AG10803 (cell line): Measurements from ENCODE around the gene DIP2C.
"Not testable (repeated sequence)": the region's sequence is repeated elsewhere in the genome, so short reads cannot be mapped to it uniquely, and the experiment has no call there.

Source experiments
- DNase-seq: peaks from one replicate; pipeline ENCODE4 v3.0.0; 2010; ENCODE audit warnings: low read depth
- H3K4me3 ChIP-seq: 2 replicates; pipeline ENCODE4 v1.5.1; 2011; ENCODE audit warnings: mild to moderate bottlenecking, low read length, control low read depth
- TF ChIP-seq, protein P1 (sequence below): conservative IDR thresholded peaks from 2 replicates; pipeline ENCODE4 v1.5.1; 2011; ENCODE audit warnings: mild to moderate bottlenecking, low read length, control low read depth, inconsistent platforms

The DIP2C gene

DNA sequence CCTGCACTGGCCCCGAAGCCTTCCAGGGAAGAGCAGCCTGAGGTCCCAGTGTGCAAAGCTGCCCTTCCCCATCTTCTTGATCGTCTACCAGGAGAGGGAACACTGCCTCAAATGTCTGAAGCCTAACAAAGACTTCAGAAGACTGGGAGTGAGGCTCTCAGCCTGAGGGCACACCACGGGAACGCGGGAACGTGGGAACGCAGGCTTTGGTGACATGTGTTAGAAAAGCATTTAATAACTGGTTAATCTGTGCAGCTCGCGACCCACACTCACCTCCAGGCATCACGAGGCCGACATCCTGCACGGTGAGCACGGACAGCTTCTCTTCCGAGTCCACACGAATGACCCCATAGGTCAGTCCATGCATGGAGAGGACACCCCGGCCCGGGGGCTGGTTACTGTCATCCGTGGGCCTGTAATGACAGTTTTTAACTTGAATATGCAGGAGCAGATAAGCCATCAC is 320.2 kb downstream of the DIP2C start:
- H3K4me3 ChIP-seq = no peak overlapping the region
- TF ChIP-seq, protein P1, sequence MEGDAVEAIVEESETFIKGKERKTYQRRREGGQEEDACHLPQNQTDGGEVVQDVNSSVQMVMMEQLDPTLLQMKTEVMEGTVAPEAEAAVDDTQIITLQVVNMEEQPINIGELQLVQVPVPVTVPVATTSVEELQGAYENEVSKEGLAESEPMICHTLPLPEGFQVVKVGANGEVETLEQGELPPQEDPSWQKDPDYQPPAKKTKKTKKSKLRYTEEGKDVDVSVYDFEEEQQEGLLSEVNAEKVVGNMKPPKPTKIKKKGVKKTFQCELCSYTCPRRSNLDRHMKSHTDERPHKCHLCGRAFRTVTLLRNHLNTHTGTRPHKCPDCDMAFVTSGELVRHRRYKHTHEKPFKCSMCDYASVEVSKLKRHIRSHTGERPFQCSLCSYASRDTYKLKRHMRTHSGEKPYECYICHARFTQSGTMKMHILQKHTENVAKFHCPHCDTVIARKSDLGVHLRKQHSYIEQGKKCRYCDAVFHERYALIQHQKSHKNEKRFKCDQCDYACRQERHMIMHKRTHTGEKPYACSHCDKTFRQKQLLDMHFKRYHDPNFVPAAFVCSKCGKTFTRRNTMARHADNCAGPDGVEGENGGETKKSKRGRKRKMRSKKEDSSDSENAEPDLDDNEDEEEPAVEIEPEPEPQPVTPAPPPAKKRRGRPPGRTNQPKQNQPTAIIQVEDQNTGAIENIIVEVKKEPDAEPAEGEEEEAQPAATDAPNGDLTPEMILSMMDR = no peak
- no peak for DNase-seq

DNA sequence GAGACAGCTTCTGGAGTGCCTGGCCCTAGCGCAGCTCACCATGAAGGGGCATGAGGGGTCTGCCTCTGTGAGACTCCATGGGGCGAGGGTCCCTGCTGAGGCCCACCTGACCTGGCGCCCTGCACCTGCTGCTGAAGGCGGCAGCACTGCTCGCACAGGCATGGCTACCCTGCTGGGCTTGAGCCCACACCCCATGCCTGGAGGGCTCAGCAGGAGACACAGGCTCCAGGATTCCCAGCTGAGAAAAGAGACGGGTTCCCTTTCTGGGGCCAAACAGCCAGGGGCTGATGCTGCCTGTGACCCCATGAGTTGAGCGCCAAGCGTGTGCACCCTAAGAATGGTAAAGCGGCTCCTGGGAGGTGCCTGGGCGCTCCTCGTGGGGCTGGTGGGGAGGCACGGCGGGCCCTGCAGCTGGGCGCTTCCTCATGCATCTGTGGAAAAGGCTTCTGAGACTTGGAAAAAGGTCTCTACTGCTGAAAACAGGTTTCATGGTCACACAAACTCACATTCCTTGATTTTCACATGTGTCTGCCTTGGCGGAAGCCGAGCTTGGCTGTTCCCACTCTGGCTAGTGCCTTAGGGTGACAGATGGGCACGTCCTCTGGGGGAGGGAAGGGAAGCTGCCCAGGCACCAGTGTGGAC is 320.8 kb downstream of the DIP2C start:
- no peak for DNase-seq
- TF ChIP-seq, protein P1 = no peak
- no peak overlapping the region for H3K4me3 ChIP-seq

DNA sequence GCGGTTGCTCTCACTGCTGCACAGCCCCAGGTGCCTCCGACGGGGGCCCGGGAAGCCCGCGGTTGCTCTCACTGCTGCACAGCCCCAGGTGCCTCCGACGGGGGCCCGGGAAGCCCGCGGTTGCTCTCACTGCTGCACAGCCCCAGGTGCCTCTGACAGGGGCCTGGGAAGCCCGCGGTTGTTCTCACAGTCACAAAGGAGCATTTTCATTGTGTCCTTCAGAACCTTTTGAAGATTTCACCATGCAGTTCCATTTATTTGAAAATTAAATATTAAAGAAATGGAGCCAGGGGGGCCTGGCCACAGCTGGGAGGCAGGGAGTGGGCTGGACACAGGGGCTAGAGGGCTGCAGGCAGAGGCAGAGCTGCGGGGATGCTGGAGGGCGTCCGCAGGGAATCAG is 321.4 kb downstream of the DIP2C start:
- H3K4me3 ChIP-seq, DNase-seq: not testable (repeated sequence)

DNA sequence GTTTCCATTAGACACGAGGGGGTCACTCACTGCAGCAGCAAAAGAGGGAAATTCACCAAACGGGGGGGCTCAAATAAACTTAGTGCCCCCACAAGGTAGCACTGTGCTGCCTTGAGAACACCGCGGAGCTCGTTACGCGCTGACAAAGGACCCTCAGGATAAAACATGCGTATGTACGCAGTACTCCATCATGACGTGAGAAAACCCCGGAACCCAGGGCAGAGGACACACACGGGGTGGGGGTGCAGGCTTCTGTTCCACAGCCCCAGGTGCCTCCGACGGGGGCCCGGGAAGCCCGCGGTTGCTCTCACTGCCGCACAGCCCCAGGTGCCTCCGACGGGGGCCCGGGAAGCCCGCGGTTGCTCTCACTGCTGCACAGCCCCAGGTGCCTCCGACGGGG is 321.8 kb downstream of the DIP2C start:
- DNase-seq = no peak
- no peak overlapping the region for H3K4me3 ChIP-seq
- TF ChIP-seq, protein P1 = no peak

DNA sequence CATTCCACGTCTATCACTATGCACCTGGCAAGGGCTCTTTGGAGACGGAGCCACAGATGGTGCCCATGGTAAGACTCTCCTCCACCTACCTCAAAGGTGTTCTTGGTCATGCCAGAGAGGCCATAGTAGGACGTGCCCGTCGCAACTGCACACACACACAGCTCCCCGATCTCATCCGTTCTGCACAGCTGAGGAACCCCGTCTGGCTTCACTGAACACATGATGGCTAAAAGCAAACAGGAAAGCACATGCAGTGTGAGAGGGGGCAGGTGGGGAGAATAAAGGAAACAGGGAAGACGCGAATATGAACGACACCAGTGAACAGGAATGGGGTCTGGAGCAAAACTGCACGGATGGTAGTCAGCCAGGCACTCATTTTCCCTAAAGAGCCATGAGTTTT is 323.3 kb downstream of the DIP2C start:
- TF ChIP-seq, protein P1 = no peak

DNA sequence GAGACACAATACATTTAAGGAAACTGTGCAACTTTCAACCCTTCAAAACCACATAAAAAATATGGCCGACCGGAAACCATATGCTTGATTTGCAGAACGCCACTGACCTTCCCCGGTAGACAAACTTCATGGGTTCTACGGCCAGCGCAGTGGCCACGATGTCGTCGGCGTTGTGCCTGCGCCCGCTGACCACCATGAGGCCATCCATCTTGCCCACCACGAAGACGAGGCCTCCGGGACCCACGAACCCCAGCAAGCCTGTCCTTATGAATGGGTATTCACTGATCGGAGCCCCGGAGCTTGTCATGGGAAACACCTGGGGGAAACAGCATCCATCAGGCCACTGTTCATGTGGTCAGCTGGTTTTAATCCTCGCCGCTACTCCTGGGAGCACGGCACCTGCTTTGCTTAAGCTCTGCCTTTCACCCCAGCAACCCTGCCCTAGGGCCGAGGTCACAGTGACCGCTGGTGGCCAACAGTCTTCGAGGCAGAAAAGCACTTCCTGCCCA is 325.1 kb downstream of the DIP2C start:
- TF ChIP-seq, protein P1 = no peak
- no peak overlapping the region for H3K4me3 ChIP-seq
- no peak for DNase-seq

More for the DNA sequence above, 323.3 kb downstream of the DIP2C start:
- DNase-seq = no peak
- no peak overlapping the region for H3K4me3 ChIP-seq

DNA sequence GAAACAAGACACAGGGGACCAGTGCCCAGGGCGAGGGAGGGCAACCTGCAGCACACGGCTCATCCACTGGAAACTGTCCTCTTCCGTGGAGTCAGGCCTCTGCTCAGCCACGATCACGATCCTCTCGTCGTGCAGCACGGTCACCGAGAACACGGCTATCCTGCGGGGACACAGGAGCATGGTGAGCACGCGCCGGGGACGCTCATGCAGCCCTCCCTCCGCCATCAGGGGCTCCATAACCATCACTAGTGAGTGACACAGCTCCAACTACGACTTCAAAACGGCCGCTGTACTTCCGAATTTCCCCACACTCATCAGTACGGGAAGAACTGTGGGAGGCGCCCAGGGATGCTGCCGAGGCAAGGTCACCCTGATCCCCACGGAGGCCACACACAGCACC is 326.3 kb downstream of the DIP2C start:
- TF ChIP-seq, protein P1 = no peak
- DNase-seq = no peak
- H3K4me3 ChIP-seq = no peak overlapping the region
